ENCODE measurements around the gene SCFD2.

SCFD2 gene

DNA sequence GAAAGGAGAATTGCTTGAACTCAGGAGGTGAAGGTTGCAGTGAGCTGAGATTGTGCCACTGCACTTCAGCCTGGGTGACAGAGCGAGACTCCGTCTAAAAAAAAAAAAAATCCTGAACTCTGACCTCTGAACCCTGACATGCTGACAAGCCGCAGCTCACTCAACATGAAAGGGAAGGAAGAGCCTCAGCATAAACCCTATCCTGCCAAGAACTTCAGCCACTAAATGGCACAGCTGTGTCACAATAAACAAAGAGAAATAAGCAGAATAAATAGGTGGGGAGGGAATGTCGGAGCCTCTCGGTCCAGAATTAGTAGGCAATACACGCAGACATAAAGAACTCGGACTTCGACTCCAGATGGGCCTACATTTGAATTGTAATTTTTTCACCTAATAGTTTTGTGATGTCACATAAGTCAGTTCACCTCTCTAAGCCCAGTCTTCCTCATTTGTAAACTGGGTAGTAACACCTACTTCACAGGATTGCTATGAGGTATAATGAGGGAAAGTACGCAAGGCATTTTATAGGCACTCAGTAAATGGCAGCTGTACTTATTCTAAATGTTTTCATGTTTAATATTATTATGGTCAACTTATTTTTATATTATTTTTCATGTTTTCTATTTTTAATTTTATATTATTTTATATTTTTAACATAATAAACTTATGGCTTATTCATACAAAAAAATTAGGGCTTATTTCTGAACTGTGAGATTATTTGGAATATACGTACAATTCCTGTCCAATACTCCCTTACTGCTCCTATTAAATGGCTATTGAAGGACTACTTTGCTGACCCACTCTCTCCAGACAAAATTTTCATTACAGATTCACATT is 243.4 kb downstream of the SCFD2 start:
- TF ChIP-seq CTCF (IDR thresholded peaks at IDR 0.05; ENCODE audit: low read depth, low read length), result no peak
- no peak overlapping the region for H3K4me3 ChIP-seq (ENCODE audit: low read depth, low read length)

- no peak overlapping the region for H3K4me3 ChIP-seq (ENCODE audit: low read depth, low read length)
- no peak for TF ChIP-seq CTCF (IDR thresholded peaks at IDR 0.05; ENCODE audit: low read depth, low read length)
Measured at GRCh38 chr4:53121264-53121865, 244.5 kb downstream of the SCFD2 start.

DNA sequence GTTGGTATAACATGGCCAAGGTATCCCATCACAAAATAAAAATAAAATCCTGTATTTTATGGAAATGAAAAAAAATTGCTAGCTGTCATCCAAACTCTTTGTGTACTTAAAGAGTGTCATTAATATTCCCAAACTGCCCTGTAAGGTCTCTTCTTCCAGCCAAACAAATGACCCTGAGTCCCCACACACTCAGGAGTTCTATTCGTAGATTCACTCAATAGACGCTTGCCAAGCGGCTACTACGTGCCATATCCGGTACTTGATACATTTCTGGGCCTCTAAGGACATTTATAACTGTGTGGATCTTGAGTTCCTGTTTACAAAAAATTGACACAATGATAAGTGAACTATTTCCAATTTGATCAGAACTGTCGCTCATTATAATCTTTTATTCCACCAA is 245.1 kb downstream of the SCFD2 start:
- TF ChIP-seq CTCF (IDR thresholded peaks at IDR 0.05; ENCODE audit: low read depth, low read length), result no peak
- H3K4me3 ChIP-seq (ENCODE audit: low read depth, low read length), result no peak overlapping the region

- H3K4me3 ChIP-seq (ENCODE audit: low read depth, low read length), result no peak overlapping the region
- no peak for TF ChIP-seq CTCF (IDR thresholded peaks at IDR 0.05; ENCODE audit: low read depth, low read length)
Measured at GRCh38 chr4:53119680-53120079, 246.2 kb downstream of the SCFD2 start.

DNA sequence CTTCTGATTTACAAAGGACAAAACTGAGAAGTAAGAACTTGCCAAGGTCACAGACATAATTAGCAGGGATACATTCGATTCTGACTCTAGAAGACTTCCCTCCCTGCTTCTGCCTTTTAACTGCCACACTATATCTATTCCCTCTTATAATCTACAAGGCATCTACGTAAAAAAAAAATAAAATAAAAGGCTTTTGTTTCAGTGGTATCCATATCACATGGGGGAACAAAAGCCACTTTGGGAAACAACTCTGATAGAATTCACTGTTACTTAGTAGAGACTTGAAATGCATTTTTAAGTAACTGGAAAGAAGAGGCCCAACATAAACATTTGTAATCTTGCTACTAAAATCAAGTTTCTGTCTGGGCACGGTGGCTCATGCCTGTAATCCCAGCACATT is 247.2 kb downstream of the SCFD2 start:
- H3K4me3 ChIP-seq (ENCODE audit: low read depth, low read length), result no peak overlapping the region
- TF ChIP-seq CTCF (IDR thresholded peaks at IDR 0.05; ENCODE audit: low read depth, low read length), result no peak

DNA sequence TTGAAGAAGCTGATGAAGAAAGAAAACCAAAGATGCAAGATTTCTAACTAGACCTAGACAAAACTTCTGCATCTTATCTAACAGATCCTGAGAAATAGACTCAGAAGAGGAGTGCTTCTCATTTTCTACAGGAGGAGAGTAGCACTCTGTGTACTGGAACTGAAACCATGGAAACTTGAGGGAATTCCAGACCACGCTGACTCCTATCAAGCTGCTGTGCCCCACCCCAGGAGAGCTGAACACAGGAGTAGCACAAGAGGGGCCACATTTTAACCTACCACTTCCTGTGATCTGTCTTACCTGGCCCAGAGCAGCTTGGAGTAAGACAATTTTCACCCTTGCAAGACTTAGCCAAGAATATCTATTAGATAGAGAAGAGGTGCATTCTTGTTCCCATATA is 248.9 kb downstream of the SCFD2 start:
- H3K4me3 ChIP-seq (ENCODE audit: low read depth, low read length), result no peak overlapping the region
- TF ChIP-seq CTCF (IDR thresholded peaks at IDR 0.05; ENCODE audit: low read depth, low read length), result no peak
